GM23338 (cell line): ENCODE results near the gene ZNF665. TPM values are rescaled to one million over a fixed set of nuclear protein-coding genes. Genes with fewer than 3 reads are reported as not detected.

ENCODE experiments used
- ATAC-seq: fragments of 200-7000 bp; cut with Tn5 transposase; 3 replicates; pipeline ENCODE4 v1.9.1; 2020
- DNase-seq: peaks from one replicate; pipeline ENCODE4 v3.0.0-alpha.2; 2015; ENCODE audit warnings: low spot score
- H2AFZ ChIP-seq: fragments of 200-600 bp; sonication (generic); 2 replicates; pipeline ENCODE4 v1.8.0; 2016; ENCODE audit warnings: antibody characterized with exemption, mild to moderate bottlenecking, moderate library complexity
- H3F3A ChIP-seq: fragments of 200-600 bp; sonication (generic); replicated peaks from 2 replicates; pipeline ENCODE4 v1.8.0; 2017; ENCODE audit warnings: antibody characterized with exemption, mixed run types, low read depth
- H3K27ac ChIP-seq: fragments of 200-600 bp; sonication (generic); 2 replicates; pipeline ENCODE4 v1.6.1; 2016; ENCODE audit warnings: low read depth
- H3K27me3 ChIP-seq: fragments of 200-600 bp; sonication (generic); 2 replicates; pipeline ENCODE4 v1.8.0; 2016; ENCODE audit warnings: mild to moderate bottlenecking, mixed run types, moderate library complexity; ENCODE audit not compliant: insufficient read depth
- H3K36me3 ChIP-seq: fragments of 200-600 bp; sonication (generic); 2 replicates; pipeline ENCODE4 v1.8.0; 2016; ENCODE audit warnings: mild to moderate bottlenecking; ENCODE audit not compliant: insufficient read depth
- H3K4me1 ChIP-seq: fragments of 200-600 bp; sonication (generic); 2 replicates; pipeline ENCODE4 v1.8.0; 2016; ENCODE audit warnings: mild to moderate bottlenecking, moderate library complexity; ENCODE audit not compliant: insufficient read depth
- H3K4me2 ChIP-seq: fragments of 200-600 bp; sonication (generic); 2 replicates; pipeline ENCODE4 v1.7.1; 2017; ENCODE audit warnings: mixed run types
- H3K4me3 ChIP-seq: fragments of 200-600 bp; sonication (generic); 2 replicates; pipeline ENCODE4 v1.6.1; 2016; ENCODE audit warnings: mixed run types
- H3K79me2 ChIP-seq: fragments of 200-600 bp; sonication (generic); replicated peaks from 2 replicates; pipeline ENCODE4 v1.8.0; 2017; ENCODE audit warnings: mild to moderate bottlenecking; ENCODE audit not compliant: insufficient read depth
- H3K9me2 ChIP-seq: fragments of 200-600 bp; sonication (generic); 2 replicates; pipeline ENCODE4 v1.8.0; 2017; ENCODE audit not compliant: insufficient read depth
- H4K20me1 ChIP-seq: fragments of 200-600 bp; sonication (generic); replicated peaks from 2 replicates; pipeline ENCODE4 v1.8.0; 2017; ENCODE audit warnings: mild to moderate bottlenecking; ENCODE audit not compliant: insufficient read depth
- H3K27ac Mint-ChIP-seq: 2 replicates; pipeline ENCODE4 v1.8.0; 2020; ENCODE audit warnings: inconsistent platforms, mild to moderate bottlenecking, moderate library complexity, mixed read lengths
- H3K27me3 Mint-ChIP-seq: 3 replicates; pipeline ENCODE4 v1.8.0; 2022; ENCODE audit warnings: low read depth, mild to moderate bottlenecking, moderate library complexity, mixed read lengths, inconsistent platforms; ENCODE audit not compliant: insufficient read depth, poor library complexity
- H3K36me3 Mint-ChIP-seq: 3 replicates; pipeline ENCODE4 v1.8.0; 2021; ENCODE audit warnings: low read depth, mild to moderate bottlenecking, inconsistent platforms, moderate library complexity, mixed read lengths
- H3K4me1 Mint-ChIP-seq: 3 replicates; pipeline ENCODE4 v1.8.0; 2020; ENCODE audit warnings: mild to moderate bottlenecking, inconsistent platforms, mixed read lengths
- H3K4me3 Mint-ChIP-seq: 3 replicates; pipeline ENCODE4 v1.8.0; 2021; ENCODE audit warnings: moderate library complexity, mild to moderate bottlenecking, inconsistent platforms, mixed read lengths
- H3K9me3 Mint-ChIP-seq: 3 replicates; pipeline ENCODE4 v1.8.0; 2020; ENCODE audit warnings: moderate library complexity, mild to moderate bottlenecking, inconsistent platforms, mixed read lengths
- CREB1 ChIP-seq: fragments of 250-450 bp; sonication (Bioruptor Pico); IDR thresholded peaks from 2 replicates; pipeline ENCODE4 v1.5.0; 2020; ENCODE audit warnings: low read depth, mild to moderate bottlenecking, moderate library complexity
- CTCF ChIP-seq, 2 experiments: fragments of 200-600 bp in 1 of 2; sonication (generic) in 1 of 2; conservative IDR thresholded peaks; 2 replicates each; pipeline versions ENCODE4 v1.5.1 to v1.6.1; 2016 to 2017; ENCODE audit warnings: antibody characterized with exemption in 2 of 2, low read depth in 2 of 2, mild to moderate bottlenecking in 2 of 2, moderate library complexity in 1 of 2
- ETS1 ChIP-seq: IDR thresholded peaks from 2 replicates; pipeline ENCODE4 v1.6.1; 2016; ENCODE audit warnings: antibody characterized with exemption
- EZH2 ChIP-seq: fragments of 200-600 bp; sonication (generic); IDR thresholded peaks from one replicate; pipeline ENCODE4 v1.8.0; 2017; ENCODE audit warnings: antibody characterized with exemption, mild to moderate bottlenecking, low read depth; ENCODE audit not compliant: unreplicated experiment
- EZH2phosphoT487 ChIP-seq: fragments of 200-600 bp; sonication (generic); IDR thresholded peaks from one replicate; pipeline ENCODE4 v1.8.1; 2018; ENCODE audit warnings: antibody characterized with exemption; ENCODE audit not compliant: unreplicated experiment
- JUNB ChIP-seq: IDR thresholded peaks from one replicate; pipeline ENCODE4 v1.6.1; 2016; ENCODE audit warnings: antibody characterized with exemption; ENCODE audit not compliant: unreplicated experiment
- NANOG ChIP-seq: IDR thresholded peaks from 2 replicates; pipeline ENCODE4 v1.6.1; 2016; ENCODE audit warnings: antibody characterized with exemption, borderline replicate concordance
- POLR2AphosphoS5 ChIP-seq: IDR thresholded peaks from 2 replicates; pipeline ENCODE4 v1.6.1; 2016; ENCODE audit warnings: antibody characterized with exemption, low read depth
- REST ChIP-seq: IDR thresholded peaks from one replicate; pipeline ENCODE4 v1.6.1; 2018; ENCODE audit warnings: antibody characterized with exemption; ENCODE audit not compliant: unreplicated experiment
- STAT1 ChIP-seq: IDR thresholded peaks from one replicate; pipeline ENCODE4 v1.6.1; 2016; ENCODE audit warnings: antibody characterized with exemption; ENCODE audit not compliant: unreplicated experiment
- ZNF114 ChIP-seq: fragments of 250-450 bp; sonication (Bioruptor Pico); IDR thresholded peaks from 2 replicates; pipeline ENCODE4 v1.5.0; 2020; ENCODE audit warnings: mild to moderate bottlenecking, moderate library complexity
- ZNF331 ChIP-seq: fragments of 250-450 bp; sonication (Bioruptor Pico); IDR thresholded peaks from 2 replicates; pipeline ENCODE4 v1.5.0; 2020; ENCODE audit warnings: low read depth, mild to moderate bottlenecking, moderate library complexity
- ZNF462 ChIP-seq: fragments of 250-450 bp; sonication (Bioruptor Pico); IDR thresholded peaks from 2 replicates; pipeline ENCODE4 v1.5.0; 2020; ENCODE audit warnings: mild to moderate bottlenecking, moderate library complexity
- polyA plus RNA-seq: library from polyadenylated mRNA; unstranded; fragments of >200 nt; fragmentation: Nextera tagmentation; extraction: Ambion mirVana; gene quantifications from 2 replicates; pipeline ENCODE4 v1.2.1, GENCODE V29; 2016
- total RNA-seq: library from RNA; depleted of rRNA; stranded (reverse); fragments of >200 nt; shearing (Covaris generic); gene quantifications from 2 replicates; pipeline ENCODE4 v1.2.3, GENCODE V29; 2014

ZNF665 gene
- total and polyA plus RNA-seq, 2 experiments from 2014 or later, result 3.1 to 3.5 TPM

DNA sequence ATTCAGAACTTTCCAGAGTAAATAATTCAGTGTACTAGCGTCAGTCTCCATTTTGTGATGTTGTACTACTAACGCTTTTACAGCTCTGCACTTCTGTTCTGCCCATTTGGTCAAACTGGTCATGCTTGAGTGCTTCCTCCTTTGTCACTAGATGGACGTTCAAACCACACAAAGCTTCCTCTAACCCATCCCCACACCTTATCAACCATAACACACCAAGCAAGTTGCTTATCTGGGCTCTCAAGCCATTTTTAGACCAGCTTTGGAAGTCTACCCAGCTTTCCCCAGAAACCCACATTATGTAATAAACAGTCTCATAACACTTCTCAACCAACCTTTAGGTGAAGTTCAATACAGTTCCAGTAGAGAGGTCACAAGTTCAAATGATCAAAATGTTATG lies 32.0 kb downstream of the ZNF665 start:
- H3K27me3 Mint-ChIP-seq, result peaks cover 17% of the 10 kb centered on the region
- Histone ChIP-seq H3K9me2 (no peaks in the 10 kb centered on the region), H3K27me3 (0 out of 2 replicates have a peak, but pooled peaks cover 3% of the 10 kb centered on the region), H4K20me1 (peaks cover 16% of the 10 kb centered on the region), H3F3A (no peaks in the 10 kb centered on the region), H3K4me2 (no peak overlapping the region), H3K4me3 (no peak overlapping the region), H3K79me2 (0 out of 2 replicates have a peak, but pooled peaks cover 14% of the 10 kb centered on the region), H3K27ac (no peak overlapping the region), H3K4me1 (peaks cover 5% of the 10 kb centered on the region; the same call in 1 of the 2 replicates), H2AFZ (no peak overlapping the region), H3K36me3 (peaks cover 16% of the 10 kb centered on the region)
- H3K36me3 Mint-ChIP-seq, result peaks cover 34% of the 10 kb centered on the region
- ATAC-seq (no peak), DNase-seq (no peak)
- no peak overlapping the region for H3K4me3 Mint-ChIP-seq
- no peak overlapping the region for H3K27ac Mint-ChIP-seq
- H3K4me1 Mint-ChIP-seq, result peaks cover 10% of the 10 kb centered on the region
- peaks cover 52% of the 10 kb centered on the region for H3K9me3 Mint-ChIP-seq
- TF ChIP-seq CTCF (conservative IDR thresholded peaks at IDR 0.05; ENCODE audit: low read depth in 2 of 2) (no peak), CREB1 (CRISPR knock-in tag) (no peak), ZNF114 (CRISPR knock-in tag) (no peak), REST (no peak), ZNF462 (CRISPR knock-in tag) (no peak), EZH2phosphoT487 (no peak), NANOG (no peak), POLR2AphosphoS5 (no peak), ZNF331 (CRISPR knock-in tag) (no peak), ETS1 (no peak), JUNB (no peak), STAT1 (no peak), EZH2 (no peak)
